T follicular helper cell (primary cell): ENCODE results near the gene IGF2.

ENCODE experiments used
- DNase-seq: peaks from one replicate; pipeline ENCODE4 v3.0.0-alpha.2; 2020; ENCODE audit warnings: low read depth

IGF2 gene

GRCh38 chr11:2153581-2154194 is 14.5 kb upstream of the IGF2 start:
- DNase-seq: no peak

DNA sequence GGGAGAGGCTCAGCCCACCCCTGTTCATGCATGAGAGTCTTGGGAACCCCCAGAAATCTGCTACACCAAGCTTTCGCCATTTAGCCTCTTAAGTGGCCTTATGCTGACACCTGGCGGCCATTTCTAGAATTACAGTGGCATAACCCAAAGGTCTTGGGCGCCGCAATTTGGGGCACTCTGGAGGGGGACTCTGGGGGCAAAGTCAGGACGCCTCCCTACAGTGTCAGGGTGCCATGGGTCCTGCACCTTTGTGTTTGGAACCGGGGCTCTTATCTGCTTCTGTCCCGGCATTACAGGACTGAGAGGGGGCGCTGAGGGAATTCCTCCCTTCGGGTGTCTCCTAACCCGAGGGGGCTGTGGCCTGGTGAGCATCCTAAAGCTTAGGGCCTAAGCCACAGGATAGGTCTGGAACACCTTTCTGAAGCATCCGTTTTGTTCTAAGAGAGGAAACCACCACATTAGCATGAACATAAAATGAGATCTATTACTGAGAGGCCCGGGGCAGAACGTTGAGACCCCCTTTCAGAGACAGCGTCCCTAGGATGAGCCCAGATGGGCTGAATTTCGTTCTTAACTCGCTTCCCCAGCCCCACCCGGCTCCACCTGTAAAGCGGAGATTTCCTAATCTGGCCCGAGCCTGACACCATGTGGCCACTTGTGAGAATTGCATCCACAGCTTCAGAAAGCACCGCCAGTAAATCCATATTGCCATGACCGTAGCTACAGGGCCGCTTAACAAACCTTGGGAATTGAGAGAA is 12.5 kb upstream of the IGF2 start:
- peak; percentile 73 for DNase-seq

- no peak for DNase-seq
Measured at GRCh38 chr11:2149864-2150847, 11.0 kb upstream of the IGF2 start.

DNA sequence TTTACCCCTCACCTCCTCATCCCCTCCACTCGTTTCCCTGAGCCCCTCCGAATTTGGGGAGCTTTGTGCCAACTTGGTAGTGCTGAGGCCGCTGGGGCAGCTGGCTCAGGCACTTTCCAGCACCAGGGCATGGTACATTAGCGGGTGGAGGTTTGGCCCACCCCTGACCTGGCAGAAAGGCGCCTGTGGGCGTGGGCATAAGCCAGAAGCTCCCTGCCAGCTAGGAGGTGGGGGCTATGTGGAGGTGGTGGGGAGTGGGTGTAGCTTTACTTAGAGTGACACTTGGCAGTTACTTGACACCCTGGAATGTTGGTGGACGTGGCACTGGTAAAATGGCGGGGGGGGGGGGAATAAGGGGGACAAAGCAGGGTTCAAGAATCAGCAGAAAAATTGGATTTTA is 10.3 kb upstream of the IGF2 start:
- no peak for DNase-seq

DNA sequence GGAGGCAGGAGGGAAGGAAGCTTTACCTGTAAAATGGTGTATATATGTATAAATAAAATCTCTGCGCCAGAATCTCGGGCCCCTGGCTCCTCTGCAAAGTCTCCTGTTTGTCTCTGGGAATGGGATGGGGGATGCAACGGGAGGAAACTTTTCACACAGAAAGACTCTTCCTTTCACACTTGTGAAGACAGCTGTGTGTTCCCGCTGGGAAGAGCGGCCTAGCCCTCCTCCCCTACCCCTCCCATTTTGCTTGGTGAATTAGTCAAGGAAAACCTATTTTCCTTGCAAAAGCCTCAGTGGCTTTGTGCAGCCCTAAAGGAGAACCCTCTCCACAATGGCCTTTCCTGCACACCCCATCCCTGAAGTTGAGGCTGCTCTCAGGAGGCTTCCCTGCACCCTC is 9.4 kb upstream of the IGF2 start:
- no peak for DNase-seq

- DNase-seq: no peak
Measured at GRCh38 chr11:2147391-2147790, 8.2 kb upstream of the IGF2 start.

DNA sequence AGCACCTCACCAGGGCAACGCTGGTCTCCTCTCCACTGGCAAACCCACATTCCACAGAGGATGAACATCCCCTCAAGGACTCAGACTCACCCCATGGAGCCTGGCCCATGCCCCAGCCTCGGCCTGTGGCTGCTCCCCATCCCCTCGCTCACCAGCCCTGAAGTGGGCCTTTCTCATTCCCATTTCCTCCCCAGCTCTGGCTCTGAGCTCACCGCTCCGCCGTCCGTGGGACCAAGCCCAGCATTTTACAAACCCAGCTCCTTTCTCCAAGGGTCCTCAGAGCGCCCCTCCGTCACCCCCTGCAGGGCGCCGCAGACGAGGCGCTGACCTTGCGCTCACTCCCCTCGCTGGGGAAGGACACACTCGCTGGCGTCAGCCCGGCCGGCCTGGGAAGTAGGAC is 6.9 kb upstream of the IGF2 start:
- DNase-seq: no peak

DNA sequence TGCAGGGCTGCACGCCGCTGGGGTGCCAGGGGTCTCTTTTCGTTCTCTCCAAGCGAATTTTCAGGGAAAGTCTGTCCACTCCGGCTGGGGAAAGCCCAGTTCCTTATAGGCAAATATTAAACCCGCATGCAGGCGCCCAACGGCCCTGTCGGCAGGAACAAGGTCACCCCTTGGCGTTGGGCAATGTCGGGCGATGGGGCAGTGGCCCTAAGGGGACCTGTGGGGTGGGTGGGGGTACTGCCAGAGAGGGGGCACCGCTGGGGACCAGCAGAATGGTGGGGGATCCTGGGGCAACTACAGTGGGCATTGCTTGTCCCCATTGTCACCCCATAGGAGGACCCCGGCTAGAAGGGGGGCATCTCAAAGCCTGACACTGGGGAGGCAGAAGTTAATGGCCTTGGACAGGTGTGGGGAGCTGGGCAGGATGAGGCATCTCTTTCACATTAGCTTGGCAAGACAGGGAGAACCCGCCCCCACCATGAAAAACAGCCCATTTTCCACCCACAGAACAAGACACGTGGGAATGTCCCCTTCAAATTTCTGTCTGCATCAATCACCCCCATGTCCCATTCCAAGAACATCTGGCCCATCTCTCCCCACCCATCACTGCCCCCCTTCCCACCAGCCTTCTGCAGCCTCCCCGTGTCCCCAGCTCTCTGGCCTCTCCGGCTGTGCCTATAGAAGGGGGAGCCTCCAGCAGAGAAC is 5.5 kb upstream of the IGF2 start:
- DNase-seq: no peak

DNA sequence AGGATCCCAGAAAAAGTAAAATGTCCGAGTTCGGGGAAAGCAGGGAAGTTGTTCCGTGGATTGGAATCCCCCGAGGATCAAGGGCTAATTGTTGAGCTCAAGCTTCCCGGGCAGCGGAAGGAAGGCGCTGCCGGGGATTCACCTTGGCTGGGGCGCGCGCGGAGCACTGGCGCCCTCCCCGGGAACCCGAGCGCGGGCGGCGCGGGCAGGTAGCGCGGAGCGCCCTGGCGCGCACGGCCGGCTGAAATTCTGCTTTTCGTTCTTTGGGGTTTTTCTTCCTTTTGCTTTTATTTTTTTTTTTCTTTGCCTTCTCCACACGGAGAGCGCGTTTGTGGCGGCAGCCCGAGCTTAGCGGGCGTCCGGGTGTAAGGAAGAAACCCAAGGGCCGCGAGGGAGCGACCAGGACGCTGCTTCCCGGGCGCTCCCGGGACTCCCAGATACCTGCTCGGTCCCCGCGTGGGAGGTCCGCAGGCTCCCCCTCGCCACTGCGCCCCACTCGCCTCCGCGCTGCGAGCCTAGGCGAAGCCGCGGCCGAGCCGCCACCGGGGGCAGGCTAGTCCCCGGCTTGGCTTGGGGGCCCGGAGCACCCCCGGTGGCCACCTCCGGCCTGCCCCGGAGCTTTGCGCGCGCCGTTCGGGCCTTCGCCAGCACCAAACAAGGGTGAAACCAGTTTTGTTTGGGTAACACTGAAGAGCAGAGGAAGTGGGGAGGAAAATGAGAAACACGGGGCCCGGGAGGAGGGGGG is 4.8 kb upstream of the IGF2 start:
- DNase-seq: no peak

DNA sequence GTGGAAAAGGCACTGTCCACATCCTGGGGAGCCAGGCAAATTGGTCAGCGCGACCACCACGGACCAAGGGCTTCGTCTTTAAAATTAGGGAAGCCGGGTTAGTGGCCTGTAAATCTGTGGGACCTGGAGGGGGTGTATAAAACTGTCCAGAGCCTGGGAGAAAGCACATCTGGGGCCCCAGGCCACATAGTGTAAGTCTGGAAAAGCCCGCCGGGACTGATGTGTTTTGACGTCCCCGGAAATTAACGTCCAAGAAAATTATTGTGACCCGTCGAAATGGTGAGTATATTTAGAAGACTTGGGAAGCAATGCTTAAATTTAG is 4.2 kb upstream of the IGF2 start:
- DNase-seq: no peak

GRCh38 chr11:2142762-2143202 is 3.6 kb upstream of the IGF2 start:
- no peak for DNase-seq

DNA sequence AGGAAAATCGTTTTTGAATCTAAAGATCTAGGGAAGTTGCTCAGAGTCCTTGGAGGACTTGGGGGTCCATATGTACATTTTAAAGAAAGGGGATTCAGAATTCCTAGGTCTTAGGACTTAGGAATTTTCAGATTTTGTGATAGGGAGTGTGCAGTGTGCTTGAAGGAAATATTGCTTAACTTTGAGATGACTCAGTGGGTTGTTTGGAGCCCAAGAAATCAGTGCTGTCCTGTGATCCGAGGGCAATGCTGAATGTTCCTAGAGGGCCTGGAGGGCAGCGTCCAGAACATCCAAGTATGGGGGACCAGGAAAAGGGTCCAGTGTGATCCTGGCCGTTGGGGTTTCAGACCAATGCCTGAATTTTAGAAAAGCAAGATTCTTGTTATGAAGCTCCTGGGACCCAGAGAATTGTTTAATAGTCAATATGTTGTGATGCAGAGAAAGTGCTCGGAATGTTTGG is 3.1 kb upstream of the IGF2 start:
- no peak for DNase-seq

DNA sequence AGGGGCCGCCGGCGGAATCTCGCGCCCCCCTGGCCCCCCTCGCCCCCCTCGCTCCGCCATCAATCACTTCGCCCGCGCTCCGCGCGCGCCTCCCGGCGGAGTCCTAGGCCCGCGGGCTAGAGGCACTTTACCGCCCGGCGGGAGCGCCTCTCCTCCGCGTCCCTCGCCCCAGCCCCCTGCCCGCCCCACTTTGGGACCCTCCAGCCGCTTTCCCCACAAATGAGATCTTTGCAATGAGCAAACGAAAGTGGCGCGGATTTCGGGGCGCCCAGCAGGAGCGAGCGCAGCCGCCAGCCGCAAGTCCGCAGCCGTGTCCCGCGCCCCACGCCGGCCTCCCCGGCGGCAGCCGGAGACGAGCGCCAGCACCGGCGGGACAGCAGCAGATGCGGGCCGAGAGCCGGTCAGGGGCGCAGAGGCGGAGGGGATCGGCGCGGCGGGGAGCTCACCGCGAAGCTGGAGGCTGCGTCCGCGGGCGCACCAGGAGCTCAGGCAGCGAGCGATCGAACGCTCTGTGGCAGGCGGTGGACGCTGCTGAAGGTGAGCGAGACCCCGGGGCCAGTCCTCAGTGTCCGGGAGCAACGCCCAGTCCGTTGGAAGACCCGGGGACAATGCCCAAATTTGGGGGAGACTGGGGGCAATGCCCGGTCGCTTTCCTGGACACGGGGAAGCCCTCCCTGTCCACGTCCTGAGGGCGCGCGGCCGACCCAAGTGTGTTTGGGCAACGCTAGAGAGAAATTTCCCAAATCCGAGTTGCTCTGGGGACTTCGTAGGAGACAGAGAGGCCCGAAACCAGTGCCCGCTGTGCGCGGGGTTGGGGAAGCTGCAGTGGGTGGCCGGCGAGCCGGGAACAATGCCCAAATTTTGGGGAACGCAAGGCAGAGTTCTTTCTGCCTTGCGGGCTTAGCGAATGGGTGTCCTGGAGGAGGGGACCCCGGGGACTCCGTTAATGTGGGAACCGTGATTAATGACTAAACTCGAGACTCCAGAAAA is 1.5 kb upstream of the IGF2 start:
- DNase-seq: no peak

DNA sequence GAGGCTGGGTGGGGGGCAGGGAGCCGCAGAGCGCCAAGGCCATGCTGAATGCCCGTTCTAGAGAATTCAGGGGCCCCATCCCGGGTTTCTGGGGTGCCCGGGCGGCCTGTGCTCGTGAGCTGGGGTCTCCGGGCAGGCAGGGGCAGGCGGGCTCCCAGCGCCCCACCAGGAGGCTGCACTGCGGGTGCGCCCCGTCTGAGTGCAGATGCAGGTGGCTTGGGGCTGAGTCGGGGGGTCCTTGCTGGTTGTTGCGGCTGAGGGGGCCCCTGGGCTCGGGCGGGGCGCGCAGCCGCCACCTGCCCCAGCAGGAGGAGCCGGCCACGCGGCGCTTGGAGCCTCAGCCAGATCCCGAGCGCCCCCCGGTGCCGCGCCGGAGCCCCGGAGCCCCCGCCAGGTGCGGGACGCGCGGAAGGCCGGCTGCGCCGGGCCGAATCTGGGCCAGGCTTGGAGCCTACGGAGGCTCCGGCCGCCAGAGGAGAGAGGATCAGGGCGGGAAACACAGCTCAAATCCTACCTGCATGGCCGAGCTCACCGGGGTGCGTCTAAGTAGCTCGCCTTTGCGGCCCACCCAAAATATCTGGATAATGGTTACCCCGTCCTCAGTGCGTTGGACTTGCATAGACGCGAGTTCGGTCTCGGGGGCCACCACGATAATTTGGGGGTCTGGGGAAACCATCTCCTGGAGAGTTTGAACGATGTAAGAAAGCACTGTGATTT is 590 bp upstream of the IGF2 start:
- DNase-seq: no peak

- no peak for DNase-seq
Measured at GRCh38 chr11:2138431-2139122, 612 bp downstream of the IGF2 start.

- no peak for DNase-seq
Measured at GRCh38 chr11:2138068-2138430, 1.1 kb downstream of the IGF2 start.

DNA sequence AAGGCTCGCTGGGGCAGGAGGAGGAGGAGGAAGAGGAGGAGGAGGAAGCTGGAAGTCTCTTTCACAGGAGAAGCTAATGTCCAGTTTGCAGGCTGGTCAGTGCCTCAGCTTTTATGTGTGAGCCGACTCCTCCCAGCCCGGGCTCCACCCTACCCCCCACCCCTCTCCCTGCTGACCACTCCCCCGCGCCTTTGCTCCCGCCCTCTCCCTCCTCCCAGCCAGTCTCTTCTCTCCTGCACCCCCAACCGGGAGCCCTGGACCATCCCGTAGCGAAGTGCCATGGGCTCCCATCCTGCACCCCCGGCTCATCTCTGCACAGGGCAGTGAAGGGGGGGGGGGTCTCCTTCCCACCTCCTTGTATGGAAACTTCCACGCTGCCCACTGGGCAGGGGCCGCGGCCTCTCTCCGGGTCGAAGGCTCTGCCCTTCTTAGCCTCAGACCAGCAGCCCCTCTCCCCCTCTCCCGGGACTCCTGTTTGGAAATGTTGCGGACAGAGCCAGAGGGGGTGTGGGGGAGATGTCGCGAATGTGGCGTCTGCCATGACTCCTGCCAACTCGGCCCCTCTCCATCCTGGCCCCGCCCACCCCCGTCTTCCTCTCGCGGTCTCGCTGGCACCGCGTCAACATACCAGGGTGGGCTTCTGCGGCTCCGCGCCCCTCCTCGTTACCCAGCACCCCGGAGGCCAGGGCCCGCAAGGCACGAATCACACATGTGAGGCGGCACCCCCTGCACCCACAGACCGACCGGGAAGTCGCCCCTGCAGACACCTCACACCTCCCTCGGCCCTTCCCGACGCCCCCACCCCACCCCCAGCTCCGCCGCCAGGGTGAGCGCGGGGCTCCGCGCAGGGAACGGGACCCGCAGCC is 1.8 kb downstream of the IGF2 start:
- no peak for DNase-seq

GRCh38 chr11:2136952-2137201 is 2.3 kb downstream of the IGF2 start:
- no peak for DNase-seq
